GM18520 (cell line): ENCODE data around the gene HGF.
A peak's percentile ranks its signal among the peaks of the same experiment; 100 is the strongest.

ENCODE experiments used
- ATAC-seq: cut with Tn5 transposase; IDR thresholded peaks from one replicate; pipeline ENCODE4 v1.9.1; 2021; ENCODE audit not compliant: unreplicated experiment

The HGF gene

DNA sequence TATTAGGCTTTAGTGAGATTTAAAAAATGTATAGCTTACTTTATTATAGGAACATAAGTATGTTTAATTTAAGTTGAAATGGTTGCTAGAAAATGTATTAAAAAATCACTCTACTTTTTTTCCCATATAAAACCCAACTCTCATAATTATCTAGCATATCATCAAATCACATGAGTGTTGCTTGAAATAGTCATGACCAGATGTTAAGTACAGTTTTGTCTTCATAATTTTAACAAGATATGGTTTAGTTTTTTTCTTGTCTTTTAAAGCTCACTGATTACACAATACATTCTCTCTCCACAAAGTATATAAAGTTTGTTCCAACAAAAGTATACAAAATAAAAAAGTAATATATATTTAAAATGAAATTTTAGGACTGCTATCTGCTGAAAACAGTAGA lies 82.8 kb downstream of the HGF start:
- ATAC-seq: no peak

DNA sequence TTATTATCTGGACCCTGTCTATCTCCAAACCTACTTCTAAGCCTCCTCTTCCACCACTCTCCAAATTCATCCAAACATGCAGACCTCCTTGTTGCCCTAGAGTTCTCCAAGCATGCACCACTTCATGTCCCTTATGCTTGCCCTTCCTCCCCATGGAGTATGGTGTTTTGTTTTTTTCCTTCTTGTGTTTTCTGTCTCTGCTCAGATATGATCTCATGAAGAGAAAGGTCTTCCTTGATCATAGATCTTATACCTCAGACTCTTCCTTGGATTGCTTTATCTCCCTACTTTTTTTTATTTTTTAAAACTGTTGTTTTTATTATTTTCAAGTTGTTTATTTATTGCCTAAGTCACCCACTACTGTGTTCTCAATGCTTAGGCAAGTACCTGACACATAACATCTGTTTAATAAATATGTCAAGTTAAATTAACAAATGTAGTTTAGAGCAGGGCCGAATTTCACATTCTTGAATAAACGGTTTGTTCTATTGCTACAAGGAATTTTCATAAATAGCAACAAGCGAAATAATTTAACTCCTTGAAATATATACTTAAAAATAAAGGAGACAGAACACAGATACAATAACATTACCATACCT lies 84.5 kb downstream of the HGF start:
- ATAC-seq: peak; percentile 14

- peak; percentile 95 for ATAC-seq
These were observed 85.2 kb downstream of the HGF start for GRCh38 chr7:81684514-81685269.

DNA sequence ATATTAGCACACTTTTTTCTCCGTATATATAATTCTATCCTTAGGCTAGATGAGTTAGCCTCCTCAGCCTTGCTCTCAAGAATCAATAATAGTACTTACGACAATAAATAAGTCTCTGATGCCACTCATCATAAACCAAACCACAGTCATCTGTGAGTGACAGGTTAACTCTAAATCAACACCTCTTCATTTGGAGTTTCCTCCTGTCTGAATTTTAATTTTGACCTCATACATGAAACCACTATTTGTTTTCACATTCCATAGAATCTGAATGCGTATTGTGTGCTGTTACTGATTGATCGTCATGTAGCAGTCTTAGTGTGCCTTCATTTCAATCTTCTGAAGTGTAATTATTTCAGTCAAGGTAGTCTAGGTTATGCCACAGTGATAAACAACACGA lies 85.8 kb downstream of the HGF start:
- no peak for ATAC-seq

- ATAC-seq: no peak
These were observed 87.0 kb downstream of the HGF start for GRCh38 chr7:81682873-81683272.

DNA sequence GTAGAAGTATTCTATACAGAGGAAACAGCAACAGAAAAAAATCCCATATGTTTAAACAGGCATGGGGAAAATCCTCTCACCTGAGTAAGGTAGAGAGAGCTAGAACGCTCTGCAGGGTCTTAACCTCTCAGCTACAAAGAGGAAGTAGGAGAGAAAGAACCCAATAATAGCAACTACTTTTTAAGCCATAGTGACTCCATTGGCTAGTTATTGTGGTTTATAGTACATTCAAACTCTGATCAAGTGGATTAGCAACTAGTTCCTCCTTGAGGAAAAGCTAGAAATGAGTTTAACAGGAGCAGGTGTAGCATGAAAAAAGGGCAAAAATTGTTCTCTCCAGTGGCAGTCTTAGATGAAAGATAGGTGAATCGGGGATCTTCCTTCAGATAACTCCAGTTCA lies 89.7 kb downstream of the HGF start:
- ATAC-seq: no peak

GRCh38 chr7:81676813-81677212 lies 93.0 kb downstream of the HGF start:
- ATAC-seq: no peak

- no peak for ATAC-seq
These were observed 93.6 kb downstream of the HGF start for GRCh38 chr7:81676105-81676811.

DNA sequence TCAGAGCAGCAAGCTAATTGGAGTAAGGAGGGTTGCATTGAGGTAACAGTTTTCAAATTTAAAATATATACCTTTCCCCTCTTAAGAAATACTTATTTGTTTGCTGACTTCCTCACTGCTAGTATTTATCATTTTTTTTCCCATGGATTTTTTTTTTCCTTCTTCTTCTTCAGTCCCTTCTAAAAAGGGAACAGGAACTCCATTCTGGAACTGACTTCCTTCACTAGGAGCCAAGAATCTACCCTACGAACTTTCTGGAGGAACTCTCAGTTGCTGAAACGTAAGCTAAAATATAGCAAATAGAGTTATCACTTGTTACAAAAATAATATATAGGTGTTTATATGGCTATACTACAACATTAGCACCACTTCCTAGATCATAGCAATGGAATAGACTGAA lies 95.4 kb downstream of the HGF start:
- no peak for ATAC-seq

DNA sequence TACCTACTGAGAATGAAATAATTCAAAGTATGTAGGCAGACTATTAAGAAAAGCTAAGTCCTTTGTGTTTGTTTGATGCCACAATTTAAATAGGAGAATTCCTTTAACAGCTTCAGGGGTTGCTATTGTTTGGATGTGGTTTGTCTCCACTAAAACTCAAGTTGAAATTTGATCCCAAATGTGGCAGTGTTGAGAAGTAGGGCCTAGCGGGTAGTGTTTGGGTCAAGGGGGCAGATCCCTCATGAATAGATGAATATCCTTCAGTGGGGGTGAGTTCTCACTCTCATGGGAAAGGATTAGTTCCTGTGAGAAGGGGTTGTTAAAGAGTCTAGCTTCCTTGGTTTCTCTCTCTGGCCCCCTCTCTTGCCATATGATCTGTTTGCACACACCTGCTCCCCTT lies 97.0 kb downstream of the HGF start:
- no peak for ATAC-seq

DNA sequence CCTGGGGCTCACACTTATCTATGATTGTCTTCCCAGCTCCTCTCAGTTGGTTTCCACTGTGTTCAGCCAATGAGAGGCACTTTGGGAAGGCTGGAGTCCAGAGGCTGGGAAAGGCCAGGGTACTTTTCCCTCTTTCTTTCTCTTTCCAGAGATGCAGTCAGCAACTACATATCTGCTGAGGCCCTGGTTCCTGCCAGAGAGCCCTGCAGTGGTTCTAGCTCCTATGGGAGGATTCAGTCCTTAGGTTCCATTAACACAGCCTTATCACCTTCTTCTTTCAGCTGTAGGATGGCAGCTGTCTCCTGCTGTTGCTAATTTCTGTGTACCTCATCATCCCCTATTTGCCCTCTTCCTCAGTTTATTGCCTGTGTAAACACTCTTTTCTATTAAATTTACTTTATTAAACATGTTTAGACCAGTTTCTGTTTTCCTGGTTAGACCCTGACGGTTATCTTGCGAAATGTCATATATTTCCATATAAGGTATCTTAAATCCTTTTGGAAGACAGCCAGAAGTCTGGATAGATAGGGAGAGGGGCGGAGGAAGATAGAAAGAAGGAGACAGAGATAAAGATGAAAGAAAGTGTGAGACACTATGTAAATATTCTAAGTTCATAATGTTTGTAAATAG lies 100.3 kb downstream of the HGF start:
- ATAC-seq: no peak

- no peak for ATAC-seq
These were observed 103.6 kb downstream of the HGF start for GRCh38 chr7:81666209-81666608.

GRCh38 chr7:81665236-81665635 lies 104.6 kb downstream of the HGF start:
- ATAC-seq: no peak

DNA sequence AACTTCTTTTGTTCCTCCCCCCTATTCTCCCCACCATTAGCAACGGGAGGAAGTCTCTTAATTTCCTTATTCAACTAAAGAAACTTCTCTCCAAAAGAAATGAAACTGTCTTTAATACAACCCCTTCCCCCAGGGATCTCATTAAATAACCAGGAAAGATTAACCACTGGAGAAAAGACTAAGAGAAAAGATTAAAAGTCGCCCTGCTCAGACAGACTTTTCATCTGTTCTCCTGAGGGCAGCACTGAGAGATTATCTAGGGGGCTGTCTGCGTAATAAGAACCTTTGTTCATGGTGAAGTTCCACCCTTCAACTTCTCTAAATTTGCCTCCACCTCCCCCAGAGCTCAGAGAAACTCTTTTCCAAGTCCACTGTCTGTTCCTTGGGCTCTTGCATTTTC lies 105.5 kb downstream of the HGF start:
- ATAC-seq: no peak

DNA sequence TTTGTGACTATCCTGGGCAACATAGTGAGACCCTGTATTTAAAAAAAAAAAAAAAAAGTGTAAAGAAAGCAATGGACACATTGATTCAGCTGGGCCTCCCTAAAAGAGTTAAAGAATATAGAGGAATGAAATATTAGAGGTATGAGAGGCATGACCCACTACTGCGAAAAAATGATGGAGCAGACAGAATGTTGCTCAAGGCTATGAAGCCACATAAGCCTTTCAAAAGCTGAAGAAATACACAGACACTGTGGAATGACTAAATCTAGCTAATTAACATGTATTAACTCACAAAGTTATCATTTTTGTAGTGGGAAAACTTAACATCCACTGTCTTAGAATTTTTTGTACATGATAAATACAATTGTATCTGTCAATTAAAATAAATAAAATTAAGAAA lies 107.3 kb downstream of the HGF start:
- ATAC-seq: no peak

- no peak for ATAC-seq
These were observed 110.0 kb downstream of the HGF start for GRCh38 chr7:81659697-81660395.

DNA sequence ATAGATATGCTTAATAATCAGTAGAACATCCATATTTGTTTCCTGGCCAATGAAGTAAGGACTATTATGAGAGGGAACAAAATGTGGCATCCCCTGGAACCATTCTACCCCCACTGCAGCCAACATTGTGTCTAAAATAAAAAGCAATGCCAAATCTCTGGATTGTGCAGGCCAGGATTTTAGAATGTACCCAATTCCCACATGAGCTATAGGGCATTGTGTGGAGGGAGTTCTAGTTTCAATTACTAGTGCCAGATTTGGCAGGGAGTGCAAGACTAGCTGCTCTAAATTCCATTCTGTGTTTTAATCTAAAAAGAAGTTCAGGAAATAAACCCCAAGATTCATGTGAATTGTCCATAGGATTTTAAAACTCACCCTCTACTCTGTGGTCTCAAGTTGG lies 112.3 kb downstream of the HGF start:
- ATAC-seq: no peak

DNA sequence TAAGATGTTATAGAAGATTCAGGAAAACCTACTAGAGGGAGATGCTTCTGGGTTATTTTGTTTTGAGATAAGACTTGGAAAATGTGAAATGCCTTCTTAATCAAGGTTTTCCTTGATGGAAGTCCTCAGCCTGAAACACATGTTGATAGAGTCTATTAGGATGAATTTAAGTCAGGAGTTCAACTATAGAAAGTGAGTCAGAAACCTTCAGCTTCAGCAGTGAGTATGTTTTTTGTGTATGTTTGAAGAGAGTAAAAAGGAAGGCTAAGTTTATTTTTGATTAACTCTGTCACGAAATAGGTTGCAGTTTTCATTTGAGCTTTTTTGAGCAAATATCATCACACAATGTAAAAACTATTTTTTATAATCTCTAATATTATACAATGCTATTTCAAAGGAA lies 114.6 kb downstream of the HGF start:
- no peak for ATAC-seq

DNA sequence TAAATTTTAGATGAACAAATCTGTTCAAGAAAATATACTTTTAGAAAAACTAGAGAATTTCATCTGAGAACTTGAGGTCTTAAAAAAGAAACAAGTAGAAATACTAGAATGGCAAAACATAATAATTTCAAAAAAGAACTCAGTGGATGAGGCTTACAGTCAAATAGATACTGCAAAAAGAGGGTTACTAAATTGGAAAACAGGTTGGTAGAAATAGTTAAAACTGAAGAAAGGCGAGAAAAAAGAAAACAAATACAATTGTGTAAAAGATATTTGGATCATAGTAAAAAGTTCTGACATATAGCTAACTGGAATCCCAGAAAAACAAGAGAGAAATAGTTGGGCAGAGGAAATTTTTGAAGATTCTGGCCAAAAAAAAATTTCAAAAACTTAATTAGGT lies 117.6 kb downstream of the HGF start:
- no peak for ATAC-seq
